Measurements from ENCODE around the gene DPYSL3.

GRCh38 chr5:147430628-147431027 lies 79.2 kb downstream of the DPYSL3 start:
- TF ChIP-seq CTCF (IDR thresholded peaks at IDR 0.05; ENCODE audit: low read depth, low read length, poor library complexity, severe bottlenecking) (no peak), EZH2phosphoT487 (IDR thresholded peaks at IDR 0.05; ENCODE audit: borderline replicate concordance, low read length) (no peak)

Data from DOHH2 (cell line).